ENCODE results near the gene STX4. TPM values are rescaled to one million over a fixed set of nuclear protein-coding genes. Genes with fewer than 3 reads are reported as not detected.

Gene STX4
- total and polyA plus RNA-seq, 9 of the 15 experiments (the other 6 are each of a cell fraction or from before 2014, with no cell fraction given) = 3.2 to 48.0 (median 21.5) TPM

- Histone ChIP-seq H3K4me1 (replicated peaks in 1 of 2; ENCODE audit: control insufficient read depth in 2 of 2, insufficient read depth in 2 of 2, low read length in 2 of 2) (peaks cover 0 to 19% of the 10 kb centered on the region in 2 experiments; a peak in 3 of 5 replicates), H3K9me1 (ENCODE audit: control insufficient read depth, insufficient read depth, low read length) (no peaks in the 10 kb centered on the region), H4K20me1 (replicated peaks; ENCODE audit: control insufficient read depth, insufficient read depth, low read length) (no peaks in the 10 kb centered on the region), H3K4me3 (no peak overlapping the region), H2AFZ (ENCODE audit: low read depth, low read length) (no peak overlapping the region), H3K27me3 (ENCODE audit: control insufficient read depth in 2 of 2, insufficient read depth in 2 of 2, low read length in 2 of 2) (no peaks in the 10 kb centered on the region), H3K36me3 (ENCODE audit: control insufficient read depth, insufficient read depth, low read length) (peaks cover 42% of the 10 kb centered on the region; the same call in 2 of the 3 replicates), H3K9ac (ENCODE audit: insufficient read depth in 1 of 2, low read depth in 2 of 2, low read length in 2 of 2) (no peak overlapping the region), H3K9me3 (replicated peaks; ENCODE audit: control insufficient read depth, insufficient read depth, low read depth, low read length) (no peaks in the 10 kb centered on the region), H3K27ac (ENCODE audit: extremely low read depth, low read depth, low read length) (no peak overlapping the region), H3K4me2 (ENCODE audit: insufficient read depth, low read length) (no peak overlapping the region), H3K79me2 (ENCODE audit: control insufficient read depth, insufficient read depth, low read length) (peaks cover 26% of the 10 kb centered on the region)
- TF ChIP-seq NRF1 (conservative IDR thresholded peaks at IDR 0.05 in 1 of 2, IDR thresholded peaks at IDR 0.05 in 1 of 2) = no peak
- TF ChIP-seq TCF7 (IDR thresholded peaks at IDR 0.05; ENCODE audit: borderline replicate concordance) = no peak
- TF ChIP-seq ZNF143 (CRISPR knock-in tag; IDR thresholded peaks at IDR 0.05) = no peak
- TF ChIP-seq THRAP3 (IDR thresholded peaks at IDR 0.05; ENCODE audit: borderline replicate concordance) = no peak
- TF ChIP-seq ESRRB (CRISPR knock-in tag; IDR thresholded peaks at IDR 0.05; ENCODE audit: borderline replicate concordance) = no peak
- TF ChIP-seq ARNT (IDR thresholded peaks at IDR 0.05) = no peak
- TF ChIP-seq ZNF551 (CRISPR knock-in tag; IDR thresholded peaks at IDR 0.05) = no peak
- TF ChIP-seq CEBPG (CRISPR knock-in tag; IDR thresholded peaks at IDR 0.05) = no peak
- no peak for TF ChIP-seq CEBPG (tag; conservative IDR thresholded peaks at IDR 0.05 in 1 of 2, IDR thresholded peaks at IDR 0.05 in 1 of 2)
- no TSS peak for BruUV-seq (replicated peaks)
- no peak for DNase-seq (ENCODE audit: extremely low read depth in 1 of 4, low spot score in 3 of 4)
- ChIA-PET CTCF (ENCODE audit: low intra/inter-chr PET ratio) (no interaction called here), POLR2A (interaction anchor here (1.5 to 1.7 kb wide), 2 partner anchors 9 to 13 kb away, joined by 5 to 10 read pairs; no protein-coding TSS in a partner anchor)
- no peak for ATAC-seq
- in situ Hi-C loops (cut with MboI) = no loop called here
- FAIRE-seq = no peak
- WGBS (ENCODE audit: insufficient coverage, low coverage, missing lambda C conversion rate) = 95% methylated on average over 9 of the region's 9 CpGs
- intact Hi-C loops (cut with micrococcal nuclease) = no loop called here
Observed at GRCh38 chr16:31063495-31063842, 30.1 kb downstream of the STX4 start.

Measured in K562 (cell line).